ENCODE measurements around the gene SH2D1A.
"Not testable (repeated sequence)": the region's sequence is repeated elsewhere in the genome, so short reads cannot be mapped to it uniquely, and the experiment has no call there.

Gene SH2D1A

DNA sequence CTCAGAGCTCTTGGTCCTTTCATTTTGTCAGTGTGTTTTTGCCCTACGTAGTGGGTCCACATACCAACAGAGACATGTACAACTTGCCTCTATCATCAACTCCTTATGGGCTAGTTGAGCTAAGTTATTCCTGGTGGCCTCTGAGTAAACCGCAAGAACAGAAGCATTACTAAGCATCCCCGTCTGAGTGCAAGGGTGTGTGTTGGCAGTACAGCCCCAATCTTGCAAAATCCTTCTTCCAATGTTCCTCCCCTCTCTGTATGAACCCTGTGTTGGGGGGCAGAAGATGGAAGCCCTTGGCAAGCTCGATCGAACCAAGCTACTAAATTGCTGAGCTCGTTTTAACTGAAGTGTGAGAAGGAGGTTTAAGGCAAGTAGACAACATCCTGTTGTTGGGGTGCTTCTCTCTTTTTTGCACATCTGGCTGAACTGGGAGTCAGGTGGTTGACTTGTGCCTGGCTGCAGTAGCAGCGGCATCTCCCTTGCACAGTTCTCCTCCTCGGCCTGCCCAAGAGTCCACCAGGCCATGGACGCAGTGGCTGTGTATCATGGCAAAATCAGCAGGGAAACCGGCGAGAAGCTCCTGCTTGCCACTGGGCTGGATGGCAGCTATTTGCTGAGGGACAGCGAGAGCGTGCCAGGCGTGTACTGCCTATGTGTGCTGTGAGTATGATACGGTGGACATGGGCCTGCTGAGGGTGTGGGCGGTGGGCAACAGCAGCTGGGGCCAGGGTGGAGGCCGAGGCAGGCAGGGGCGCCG lies at the start of gene SH2D1A:
SH2D1A (plus strand) TSS at position 447 of the 760 bp plus-strand sequence; CDS start at position 527, 80 bp downstream.
- TF ChIP-seq, protein P1, sequence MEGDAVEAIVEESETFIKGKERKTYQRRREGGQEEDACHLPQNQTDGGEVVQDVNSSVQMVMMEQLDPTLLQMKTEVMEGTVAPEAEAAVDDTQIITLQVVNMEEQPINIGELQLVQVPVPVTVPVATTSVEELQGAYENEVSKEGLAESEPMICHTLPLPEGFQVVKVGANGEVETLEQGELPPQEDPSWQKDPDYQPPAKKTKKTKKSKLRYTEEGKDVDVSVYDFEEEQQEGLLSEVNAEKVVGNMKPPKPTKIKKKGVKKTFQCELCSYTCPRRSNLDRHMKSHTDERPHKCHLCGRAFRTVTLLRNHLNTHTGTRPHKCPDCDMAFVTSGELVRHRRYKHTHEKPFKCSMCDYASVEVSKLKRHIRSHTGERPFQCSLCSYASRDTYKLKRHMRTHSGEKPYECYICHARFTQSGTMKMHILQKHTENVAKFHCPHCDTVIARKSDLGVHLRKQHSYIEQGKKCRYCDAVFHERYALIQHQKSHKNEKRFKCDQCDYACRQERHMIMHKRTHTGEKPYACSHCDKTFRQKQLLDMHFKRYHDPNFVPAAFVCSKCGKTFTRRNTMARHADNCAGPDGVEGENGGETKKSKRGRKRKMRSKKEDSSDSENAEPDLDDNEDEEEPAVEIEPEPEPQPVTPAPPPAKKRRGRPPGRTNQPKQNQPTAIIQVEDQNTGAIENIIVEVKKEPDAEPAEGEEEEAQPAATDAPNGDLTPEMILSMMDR (IDR thresholded peaks at IDR 0.05; ENCODE audit: borderline replicate concordance, control extremely low read depth, extremely low read depth, insufficient read depth, missing control alignments): no peak
- DNase-seq (ENCODE audit: low spot score): no peak
- in situ Hi-C loops (cut with MboI; ENCODE audit: low sequenced_read_pairs, unreplicated experiment): no loop called here

DNA sequence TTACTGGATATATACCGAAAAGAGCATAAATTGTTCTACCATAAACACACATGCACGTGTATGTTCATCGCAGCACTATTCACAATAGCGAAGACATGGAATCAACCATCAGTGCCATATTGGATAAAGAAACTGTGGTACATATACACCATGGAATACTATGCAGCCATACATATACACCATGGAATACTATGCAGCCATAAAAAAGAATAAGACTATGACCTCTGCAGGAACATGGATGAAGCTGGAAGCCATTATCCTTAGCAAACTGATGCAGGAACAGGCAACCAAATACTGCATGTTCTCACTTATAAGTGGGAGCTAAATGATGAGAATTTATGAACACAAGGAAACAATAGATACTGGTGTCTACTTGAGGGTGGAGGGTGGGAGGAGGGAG lies 47.0 kb upstream of the SH2D1A start:
- DNase-seq (ENCODE audit: low spot score); in situ Hi-C loops (cut with MboI; ENCODE audit: low sequenced_read_pairs, unreplicated experiment): not testable (repeated sequence)

DNA sequence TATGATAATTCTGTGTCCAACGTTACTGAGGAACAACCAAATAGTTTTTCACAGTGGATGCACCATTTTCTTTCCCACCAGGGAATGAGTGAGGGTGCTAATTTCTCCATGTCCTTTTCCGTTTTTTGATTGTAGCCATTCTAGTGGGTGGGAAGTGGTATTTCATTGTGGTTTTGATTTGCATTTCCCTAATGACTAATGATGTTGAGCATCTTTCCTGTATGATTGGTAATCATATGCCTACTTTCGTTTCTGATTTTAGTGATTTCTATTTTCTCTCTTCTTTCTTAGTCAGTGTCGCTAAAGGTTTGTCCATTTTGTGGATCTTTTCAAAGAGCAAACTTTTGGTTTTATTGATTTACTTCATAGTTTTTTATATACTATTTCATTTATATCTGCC lies 46.0 kb upstream of the SH2D1A start:
- TF ChIP-seq, protein P1 (IDR thresholded peaks at IDR 0.05; ENCODE audit: borderline replicate concordance, control extremely low read depth, extremely low read depth, insufficient read depth, missing control alignments): no peak
- no peak for DNase-seq (ENCODE audit: low spot score)
- in situ Hi-C loops (cut with MboI; ENCODE audit: low sequenced_read_pairs, unreplicated experiment): no loop called here

DNA sequence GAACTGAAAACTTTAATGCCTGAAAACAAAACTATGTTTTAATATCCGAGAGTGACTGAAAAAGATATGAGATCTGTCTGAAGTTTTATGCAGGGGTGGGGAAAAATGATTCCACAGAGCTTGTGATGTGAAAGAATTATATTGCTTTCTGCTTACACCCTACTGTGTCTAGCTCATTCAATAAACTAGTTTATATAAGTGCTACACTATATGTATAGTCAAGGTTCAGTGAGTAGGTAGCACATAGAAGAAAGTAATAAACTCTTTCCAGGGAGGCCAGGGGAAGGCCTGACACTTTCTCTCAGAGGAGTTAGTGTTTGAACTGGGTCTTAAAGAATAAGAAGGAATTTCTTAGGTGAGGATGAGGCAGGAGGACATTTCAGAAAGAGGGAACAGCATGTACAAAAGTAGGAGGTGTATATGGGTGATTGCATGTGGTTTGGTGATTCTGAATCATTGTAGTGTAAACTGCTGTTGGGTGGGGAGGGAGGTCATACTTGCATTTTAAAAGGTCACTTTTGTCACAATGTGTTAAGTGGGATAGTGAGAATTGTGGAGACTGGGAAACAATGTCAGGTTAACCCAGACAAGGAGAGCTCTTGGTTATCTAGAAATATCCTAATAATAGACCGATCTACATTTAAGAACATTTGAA lies 39.0 kb upstream of the SH2D1A start:
- in situ Hi-C loops (cut with MboI; ENCODE audit: low sequenced_read_pairs, unreplicated experiment): no loop called here
- TF ChIP-seq, protein P1 (IDR thresholded peaks at IDR 0.05; ENCODE audit: borderline replicate concordance, control extremely low read depth, extremely low read depth, insufficient read depth, missing control alignments): no peak
- no peak for DNase-seq (ENCODE audit: low spot score)

DNA sequence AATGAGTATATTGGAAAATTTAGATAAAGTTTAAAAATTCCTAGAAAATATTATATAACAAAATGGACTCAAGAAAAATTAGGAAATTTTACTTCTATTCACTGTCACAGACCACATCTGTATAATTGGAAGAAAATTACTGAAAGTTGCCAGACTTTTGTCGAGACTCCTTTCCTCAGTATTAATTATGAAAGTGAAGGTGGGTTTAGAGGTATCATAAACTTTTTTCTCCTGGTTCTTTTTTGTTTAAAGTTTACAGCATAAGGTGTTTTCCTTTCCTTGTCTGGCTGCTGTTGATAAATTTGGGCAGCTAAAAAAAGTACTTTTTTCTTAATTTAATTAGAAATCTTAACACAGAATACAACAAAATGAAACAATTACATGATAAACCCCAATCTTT lies 20.6 kb upstream of the SH2D1A start:
- TF ChIP-seq, protein P1 (IDR thresholded peaks at IDR 0.05; ENCODE audit: borderline replicate concordance, control extremely low read depth, extremely low read depth, insufficient read depth, missing control alignments): no peak
- no peak for DNase-seq (ENCODE audit: low spot score)
- in situ Hi-C loops (cut with MboI; ENCODE audit: low sequenced_read_pairs, unreplicated experiment): no loop called here

DNA sequence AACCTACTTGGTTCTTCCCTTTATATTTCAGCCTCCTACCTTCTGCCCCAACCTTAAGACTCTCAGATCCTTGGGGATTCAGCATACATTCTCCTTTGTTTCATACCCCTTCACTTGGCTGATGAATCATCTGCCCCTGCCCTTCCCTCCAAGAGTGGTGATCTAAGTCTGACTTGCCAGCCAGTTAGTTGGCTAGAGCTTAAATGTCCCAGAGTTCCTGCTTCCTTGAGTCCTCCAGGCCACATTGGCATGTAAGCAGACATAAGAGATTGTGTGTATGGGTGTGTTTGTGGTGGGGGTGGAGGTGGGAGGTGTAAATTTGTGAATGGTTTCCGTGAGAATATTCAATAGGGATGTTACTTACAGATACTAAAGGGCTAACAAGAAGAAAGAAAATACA lies 17.6 kb upstream of the SH2D1A start:
- TF ChIP-seq, protein P1 (IDR thresholded peaks at IDR 0.05; ENCODE audit: borderline replicate concordance, control extremely low read depth, extremely low read depth, insufficient read depth, missing control alignments): no peak
- DNase-seq (ENCODE audit: low spot score): no peak
- in situ Hi-C loops (cut with MboI; ENCODE audit: low sequenced_read_pairs, unreplicated experiment): no loop called here

Data from GM13976 (cell line).